ENCODE results near the gene RRAS2.
A peak's percentile ranks its signal among the peaks of the same experiment; 100 is the strongest.
"Not testable (repeated sequence)": the region's sequence is repeated elsewhere in the genome, so short reads cannot be mapped to it uniquely, and the experiment has no call there.

Gene RRAS2

DNA sequence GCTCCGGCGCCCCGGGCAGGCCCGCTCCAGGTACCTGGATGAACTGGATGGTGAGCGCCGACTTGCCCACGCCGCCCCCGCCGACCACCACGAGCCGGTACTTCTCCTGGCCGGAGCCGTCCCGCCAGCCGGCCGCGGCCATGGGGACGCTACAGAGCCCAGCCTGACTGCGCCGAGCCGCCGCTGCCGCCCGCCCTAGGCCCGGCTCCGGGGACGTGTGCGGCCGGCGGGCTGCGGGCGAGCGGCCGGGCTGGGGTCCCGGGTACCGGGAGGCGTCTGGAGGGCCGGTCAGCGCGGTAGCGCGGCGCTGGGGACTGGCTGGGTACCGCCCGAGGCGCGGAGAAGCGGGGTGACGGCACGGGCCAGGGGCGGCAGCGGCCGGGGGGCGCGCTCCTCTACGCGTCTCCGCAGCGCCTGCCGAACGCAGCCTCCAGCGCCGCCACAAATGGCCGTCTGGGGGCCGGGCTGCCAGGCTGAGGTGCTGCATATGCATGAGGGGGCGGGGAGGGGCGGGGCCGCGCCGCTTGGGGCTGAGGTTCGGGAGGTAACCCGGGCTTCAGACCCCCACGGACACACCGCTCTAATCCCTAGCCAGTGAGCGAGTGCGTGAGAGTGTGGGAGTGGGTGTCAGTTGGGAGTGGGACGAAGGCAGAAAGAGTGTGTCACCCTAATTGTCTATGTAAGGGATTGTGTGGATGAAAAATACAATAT is at the start of gene RRAS2:
Gene RRAS2, minus strand, starts transcription at position 455 of the 711 bp plus-strand sequence. Its CDS starts 313 bp downstream, at position 142.
- DNase-seq (ENCODE audit: low read depth), result peak; percentile 59

DNA sequence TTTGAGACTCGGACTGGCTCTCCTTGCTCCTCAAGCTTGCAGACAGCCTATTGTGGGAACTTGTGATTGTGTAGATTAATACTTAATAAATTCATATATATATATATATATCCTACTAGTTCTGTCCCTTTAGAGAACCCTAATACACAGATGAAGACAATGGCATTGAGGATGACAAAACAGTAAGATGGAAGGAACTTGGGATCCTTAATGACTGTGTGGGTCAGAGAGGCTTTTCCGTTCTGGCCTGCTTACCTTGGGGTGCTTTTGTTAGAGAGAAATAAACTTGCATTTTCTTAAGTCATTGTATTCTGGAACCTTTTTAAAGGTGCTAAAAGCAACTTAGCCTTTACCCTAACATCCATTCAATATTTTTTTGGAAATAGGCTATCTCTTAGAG is 49.6 kb upstream of the RRAS2 start:
- DNase-seq (ENCODE audit: low read depth), result no peak

DNA sequence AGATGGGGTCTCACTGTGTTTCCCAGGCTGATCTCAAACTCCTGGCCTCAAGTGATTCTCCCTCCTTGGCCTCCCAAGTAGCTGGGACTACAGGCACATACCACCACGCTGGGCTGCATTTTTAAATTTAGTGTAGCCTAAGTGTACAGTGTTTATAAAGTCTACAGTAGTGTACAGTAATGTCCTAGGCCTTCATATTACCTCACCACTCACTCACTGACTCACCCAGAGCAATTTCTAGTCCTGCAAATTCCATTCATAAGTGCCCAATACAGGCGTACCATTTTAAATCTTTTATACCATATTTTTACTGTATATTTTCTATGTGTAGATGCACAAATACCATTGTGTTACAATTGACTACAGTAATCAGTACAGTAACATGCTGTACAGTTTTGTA is 47.1 kb upstream of the RRAS2 start:
- not testable (repeated sequence) for DNase-seq (ENCODE audit: low read depth)

DNA sequence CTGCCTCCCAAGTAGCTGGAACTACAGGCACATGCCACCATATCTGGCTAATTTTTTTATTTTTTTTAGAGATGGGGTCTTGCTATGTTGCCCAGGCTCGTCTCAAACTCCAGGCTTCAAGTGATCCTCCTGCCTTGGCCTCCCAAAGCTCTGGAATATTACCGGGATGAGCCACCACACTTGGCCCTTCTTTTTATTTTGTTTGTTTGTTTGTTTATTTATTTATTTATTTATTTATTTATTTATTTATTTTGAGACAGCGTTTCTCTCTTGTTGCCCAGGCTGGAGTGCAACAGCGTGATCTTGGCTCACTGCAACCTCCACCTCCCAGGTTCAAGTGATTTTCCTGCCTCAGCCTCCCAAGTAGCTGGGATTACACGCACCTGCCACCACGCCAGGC is 44.5 kb upstream of the RRAS2 start:
- not testable (repeated sequence) for DNase-seq (ENCODE audit: low read depth)

DNA sequence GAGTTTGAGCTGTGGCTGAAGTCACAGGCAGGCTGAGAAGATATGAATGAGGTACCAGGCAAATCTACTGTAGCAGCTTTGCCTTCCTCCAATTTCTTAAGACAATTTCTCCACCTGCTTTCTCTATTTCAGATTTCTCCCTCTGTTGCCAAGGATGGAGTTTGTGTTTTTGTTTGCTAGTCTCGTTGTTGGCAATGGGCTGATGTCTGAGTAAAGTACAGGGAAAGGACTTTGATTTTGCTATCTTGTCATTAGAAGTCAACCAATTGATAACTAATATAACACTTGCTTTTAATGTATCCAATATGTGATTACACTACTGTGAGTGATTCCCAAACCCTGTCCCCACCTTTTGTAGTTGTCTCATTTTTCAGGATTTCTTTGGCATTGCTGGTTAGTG is 40.1 kb upstream of the RRAS2 start:
- no peak for DNase-seq (ENCODE audit: low read depth)

DNA sequence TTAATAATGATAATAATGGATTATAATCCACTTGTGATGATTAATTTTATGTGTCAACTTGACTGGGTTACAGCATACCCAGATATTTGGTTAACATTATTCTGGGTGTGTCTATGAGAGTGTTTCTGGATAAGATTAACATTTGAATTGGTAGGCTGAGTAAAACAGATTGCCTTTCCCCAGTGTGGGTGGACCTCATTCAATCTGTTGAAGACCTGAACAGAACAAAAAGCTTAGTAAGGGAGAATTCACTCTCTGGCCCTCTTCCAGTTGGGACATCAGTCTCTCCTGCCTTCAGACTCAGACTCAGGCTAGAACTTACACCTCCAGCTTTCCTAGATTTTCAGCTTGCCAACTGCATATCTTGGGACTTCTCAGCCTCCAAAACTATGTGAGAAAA is 37.3 kb upstream of the RRAS2 start:
- no peak for DNase-seq (ENCODE audit: low read depth)

DNA sequence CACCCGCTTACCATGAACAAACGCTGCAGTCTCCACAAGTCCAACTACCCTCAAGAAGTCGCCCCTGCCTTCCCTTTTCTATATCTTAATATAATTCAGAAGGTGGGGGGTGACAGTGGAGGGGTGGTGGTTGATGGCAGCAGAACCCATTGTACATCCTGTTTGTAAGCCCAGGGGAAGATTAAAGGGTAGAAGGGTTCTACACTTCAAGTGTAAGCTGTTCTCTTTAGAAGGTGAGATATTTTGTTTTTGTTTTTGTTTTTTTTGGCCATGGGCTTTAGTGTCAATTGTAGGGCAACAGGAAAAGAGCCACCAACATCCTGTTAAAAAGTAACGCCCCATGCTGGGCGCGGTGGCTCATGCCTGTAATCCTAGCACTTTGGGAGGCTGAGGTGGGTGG is 34.9 kb upstream of the RRAS2 start:
- no peak for DNase-seq (ENCODE audit: low read depth)

DNA sequence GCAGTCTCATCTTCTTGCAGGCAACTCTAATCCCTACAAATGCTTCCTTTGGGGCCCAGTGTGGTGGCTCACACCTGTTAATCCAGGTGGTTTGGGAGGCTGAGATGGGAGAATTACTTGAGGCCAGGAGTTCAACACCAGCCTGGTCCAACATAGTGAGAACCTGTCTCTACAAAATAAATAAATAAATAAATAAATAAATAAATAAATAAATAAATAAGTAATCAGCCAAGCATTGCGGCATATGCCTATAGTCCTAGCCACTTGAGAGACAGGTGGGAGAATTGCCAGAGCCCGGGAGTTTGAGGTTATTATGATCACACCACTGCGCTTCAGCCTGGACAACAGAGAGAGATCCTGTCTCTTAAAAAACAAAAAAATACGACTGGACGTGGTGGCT is 34.1 kb upstream of the RRAS2 start:
- DNase-seq (ENCODE audit: low read depth), result no peak

DNA sequence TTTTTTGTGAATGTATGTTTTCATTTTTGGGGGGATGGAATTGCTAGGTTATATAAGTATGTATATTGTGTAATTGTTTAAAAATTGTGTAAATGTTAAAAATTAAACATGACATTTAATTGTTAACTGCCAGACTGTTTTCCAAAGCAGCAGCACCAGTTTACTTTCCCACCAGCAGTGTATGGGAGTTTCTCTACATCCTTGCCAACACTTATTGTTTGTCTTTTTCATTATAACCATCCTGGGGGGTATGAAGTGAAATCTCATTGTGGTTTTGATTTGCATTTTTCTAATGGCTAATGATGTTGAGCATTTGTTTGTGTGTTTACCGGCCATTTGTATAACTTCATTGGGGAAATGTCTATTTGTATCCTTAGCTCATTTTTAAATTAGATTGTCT is 31.7 kb upstream of the RRAS2 start:
- DNase-seq (ENCODE audit: low read depth), result no peak

DNA sequence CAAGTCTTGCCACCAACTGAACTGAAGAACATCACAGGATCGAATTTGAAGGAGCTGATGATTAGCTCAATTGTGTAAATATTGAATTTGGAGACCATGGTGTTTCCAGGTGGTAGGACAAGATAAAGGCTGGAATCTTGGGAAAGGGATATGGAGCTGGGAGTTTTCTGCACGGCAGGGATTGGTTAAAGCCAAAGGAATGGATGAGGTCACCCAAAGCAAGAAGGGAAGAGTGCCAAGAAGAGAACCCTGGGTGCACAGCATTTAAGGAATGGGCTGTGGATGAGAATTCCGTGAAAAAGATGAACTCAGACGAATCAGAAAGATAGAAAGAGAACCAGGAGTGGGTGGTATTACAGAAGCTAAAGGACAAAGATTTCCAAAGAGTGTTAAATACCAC is 29.4 kb upstream of the RRAS2 start:
- DNase-seq (ENCODE audit: low read depth), result no peak

DNA sequence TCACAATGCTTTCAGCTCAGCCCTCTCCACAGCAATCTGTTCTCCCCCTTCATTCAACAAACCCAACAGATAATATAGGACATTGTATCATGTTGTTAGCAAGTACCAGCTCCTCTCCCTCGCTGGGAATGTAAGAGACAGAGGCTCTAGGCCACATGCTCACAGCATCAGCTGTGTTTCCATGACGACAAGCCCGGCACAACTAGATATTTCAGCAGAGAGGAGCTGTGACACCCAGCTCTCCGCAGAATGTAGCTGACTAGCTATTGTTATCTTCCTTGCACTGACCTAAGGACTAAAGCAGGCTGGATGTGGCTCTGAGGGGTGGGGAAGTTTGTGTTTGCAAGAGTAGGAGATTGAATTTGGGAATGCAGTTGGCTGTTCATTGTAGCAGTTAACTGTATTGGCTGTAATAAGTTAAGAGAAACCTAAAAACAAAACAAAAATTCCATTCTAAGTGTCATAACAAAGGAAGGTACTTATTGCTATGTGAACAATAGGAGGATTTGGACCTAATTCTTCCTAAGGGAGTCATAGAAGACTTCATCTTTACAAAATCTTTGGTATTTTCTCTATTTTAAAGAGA is 28.0 kb upstream of the RRAS2 start:
- no peak for DNase-seq (ENCODE audit: low read depth)

DNA sequence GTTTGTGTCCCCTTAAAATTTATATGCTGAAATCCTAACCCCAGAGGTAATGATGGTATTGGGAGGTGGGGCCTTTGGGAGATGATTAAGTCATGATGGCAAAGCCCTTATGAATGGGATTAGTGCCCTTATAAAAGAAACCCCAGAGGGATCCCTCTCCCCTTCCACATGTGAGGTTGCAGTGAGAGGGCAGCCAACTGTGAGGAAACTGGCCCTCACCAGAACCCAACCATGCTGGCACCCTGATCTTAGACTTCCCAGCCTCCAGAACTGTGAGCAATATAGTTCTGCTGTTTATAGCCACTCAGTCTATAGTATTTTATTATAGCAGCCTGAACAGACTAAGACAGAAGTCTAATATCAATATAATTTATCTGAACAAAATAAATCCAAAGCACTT is 27.1 kb upstream of the RRAS2 start:
- no peak for DNase-seq (ENCODE audit: low read depth)

DNA sequence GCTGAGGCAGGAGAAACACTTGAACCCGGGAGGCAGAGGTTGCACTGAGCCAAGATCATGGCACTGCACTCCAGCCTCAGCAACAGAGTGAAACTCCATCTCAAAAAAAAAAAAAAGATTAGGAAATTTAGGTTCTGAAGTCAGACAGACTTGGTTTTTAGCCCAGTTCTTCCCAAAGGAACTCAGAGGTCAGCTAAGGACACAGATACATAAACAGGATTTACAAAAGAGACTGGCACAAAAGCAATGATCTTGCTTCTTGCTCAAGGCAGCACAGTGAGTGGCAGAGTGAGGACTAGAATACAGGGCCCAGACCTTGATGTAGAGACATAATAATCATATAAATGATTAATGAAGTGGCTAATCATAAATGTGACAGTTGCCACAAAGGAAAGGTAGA is 25.4 kb upstream of the RRAS2 start:
- DNase-seq (ENCODE audit: low read depth), result no peak

DNA sequence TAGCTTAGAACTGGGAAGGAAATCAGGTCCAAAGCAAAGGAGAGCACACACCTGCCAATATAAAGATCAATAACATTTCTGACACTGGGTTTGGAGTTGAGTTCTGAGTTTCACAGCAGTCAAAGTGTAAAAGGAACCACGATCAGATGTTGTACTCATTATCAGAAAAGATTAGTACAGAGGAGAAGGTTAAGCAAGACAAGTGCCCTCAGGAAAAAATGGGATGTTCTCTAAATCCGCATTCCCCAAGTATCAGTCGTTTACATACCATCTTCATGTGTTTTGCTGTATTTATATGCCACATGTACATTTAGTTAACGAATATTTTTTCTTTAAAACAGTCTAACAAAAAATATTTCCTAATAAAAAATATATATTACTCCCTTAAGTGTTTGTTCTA is 23.0 kb upstream of the RRAS2 start:
- DNase-seq (ENCODE audit: low read depth), result no peak

DNA sequence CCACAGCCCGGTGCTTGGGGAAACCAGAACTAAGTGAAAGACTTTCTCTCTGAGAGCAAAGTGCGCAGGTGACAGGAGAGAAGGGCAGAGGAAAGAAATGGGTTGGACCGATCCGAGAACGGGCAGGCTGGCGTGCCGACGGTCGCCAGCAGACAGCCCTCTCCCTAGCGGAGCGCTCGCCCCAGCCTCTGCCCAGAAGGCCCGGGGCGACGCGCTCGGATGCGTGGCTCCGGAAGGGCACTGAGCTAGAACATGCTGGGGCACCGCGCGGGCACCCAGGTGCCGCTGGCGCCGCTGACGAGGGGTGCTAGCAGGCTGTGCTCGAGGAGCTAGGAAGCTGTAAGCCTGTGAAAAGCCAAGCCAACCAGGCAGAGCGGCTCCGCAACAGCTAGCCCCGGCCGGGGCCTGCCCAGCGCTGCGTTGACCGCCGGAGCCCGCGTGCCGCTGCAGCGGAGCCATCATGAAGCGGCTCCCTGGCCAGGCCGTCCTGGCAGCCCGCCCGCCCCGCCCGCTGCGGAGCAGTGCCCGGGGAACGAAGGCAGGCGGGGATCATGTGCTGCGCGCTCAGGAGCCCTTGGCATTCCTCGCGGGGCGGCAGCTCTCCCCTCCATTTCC is 22.1 kb upstream of the RRAS2 start:
- DNase-seq (ENCODE audit: low read depth), result no peak

DNA sequence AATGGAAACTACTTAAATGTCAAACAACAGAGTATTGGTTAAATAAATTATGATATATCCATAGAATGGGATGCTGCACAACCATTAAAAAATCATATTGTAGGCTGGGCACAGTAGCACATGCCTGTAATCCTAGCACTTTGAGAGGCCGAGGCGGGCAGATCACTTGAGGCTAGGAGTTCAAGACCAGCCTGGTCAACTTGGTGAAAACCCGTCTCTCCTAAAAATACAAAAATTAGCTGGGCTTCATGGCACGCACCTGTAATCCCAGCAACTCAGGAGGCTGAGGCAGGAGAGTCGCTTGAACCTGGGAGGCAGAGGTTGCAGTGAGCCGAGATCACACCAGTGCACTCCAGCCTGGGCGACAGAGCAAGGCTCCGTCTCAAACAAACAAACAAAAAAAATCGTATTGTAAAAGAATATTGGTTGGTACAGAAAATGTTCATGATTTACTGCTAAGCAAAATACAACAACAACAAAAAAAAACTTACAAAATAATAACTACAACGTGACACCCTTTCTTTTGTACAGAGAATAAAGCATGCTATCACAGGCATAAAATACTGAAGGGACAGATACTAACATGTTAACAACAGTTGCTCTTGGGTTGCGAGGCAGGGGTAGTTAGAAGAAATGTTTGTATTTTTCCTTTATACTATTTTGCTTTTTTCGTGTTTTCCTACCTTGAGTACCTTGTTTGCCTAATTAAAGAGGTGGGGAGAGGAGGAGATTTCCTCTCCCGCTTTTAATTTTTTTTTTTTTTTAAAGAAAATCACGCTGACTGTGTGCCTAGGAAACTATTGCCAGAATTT is 21.3 kb upstream of the RRAS2 start:
- no peak for DNase-seq (ENCODE audit: low read depth)

DNA sequence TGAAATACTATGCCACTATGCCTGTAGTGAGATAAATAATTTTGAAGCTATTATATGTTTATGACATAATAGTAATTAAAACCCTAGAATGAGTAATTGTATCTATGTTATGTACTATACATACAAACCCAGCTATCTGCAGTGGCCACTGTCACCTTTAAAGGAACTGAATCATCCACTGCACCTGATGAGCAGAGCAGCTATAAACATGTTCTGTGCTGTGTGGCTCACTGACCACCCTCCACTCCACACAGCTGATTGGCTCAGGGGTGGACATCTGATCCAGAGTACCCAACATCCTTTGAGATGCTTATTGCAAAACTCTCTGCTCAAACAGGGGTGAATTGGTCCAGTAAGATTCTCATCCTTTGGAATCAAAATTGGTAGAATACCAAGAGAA is 19.2 kb upstream of the RRAS2 start:
- no peak for DNase-seq (ENCODE audit: low read depth)

DNA sequence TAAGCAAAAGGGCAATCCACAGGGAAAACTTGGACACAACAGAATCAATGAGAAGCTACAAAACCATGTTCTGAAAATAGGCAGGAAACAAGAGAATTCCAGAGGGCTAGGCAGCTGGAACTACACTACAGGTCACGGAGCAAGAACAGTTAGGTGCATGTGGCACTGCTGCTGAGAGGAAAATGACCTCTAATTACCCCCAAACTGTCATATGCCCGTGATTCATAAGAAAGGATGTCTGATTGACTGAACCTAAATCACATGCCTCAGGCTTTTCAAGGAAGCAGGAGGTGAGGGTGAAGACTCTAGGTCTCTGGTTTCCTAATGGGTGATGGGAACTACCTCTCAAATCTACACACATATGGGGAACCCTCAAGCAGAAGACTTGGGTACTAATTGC is 17.9 kb upstream of the RRAS2 start:
- DNase-seq (ENCODE audit: low read depth), result no peak

DNA sequence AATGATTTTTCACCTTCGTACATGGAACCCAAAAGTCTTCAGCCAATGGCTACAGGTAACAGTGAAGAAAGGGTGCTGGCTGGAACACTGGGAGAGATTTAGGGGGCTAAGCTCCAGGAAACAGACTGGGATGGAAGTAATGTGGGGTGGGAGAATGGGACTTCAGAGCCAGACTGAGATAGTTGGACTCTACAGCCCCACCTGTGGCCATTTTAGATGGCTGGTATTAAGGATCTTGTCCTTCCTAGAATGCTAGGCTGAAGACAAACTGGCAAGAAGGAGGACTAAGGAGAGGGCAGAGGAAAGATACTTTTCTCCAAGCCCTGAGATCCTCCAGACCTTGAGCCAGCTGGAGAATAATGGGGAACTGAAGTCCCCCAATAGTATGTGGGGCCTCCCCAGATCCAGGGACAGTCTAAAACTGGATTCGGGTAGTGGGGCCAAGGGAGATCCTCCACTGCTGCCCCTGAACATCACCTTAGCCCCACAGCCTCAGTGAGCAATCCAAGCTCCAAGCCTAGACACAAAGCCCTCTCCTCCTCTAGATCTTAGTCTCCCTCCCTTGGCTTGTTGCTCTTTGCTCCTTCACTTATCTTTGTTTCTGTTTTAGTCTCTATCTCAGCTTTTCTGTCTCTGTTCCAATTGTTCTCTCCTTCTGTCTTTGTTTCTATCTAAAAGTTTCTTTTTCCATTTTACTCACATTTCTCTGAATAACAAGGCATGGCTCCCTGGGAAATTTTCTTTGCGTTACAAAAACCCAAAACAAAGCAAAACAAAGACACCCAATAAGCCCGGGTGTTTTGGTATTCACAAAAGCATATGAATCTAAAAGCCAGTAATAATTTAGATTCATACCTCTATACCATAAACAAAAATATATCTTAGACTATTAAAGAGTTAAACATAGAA is 16.2 kb upstream of the RRAS2 start:
- no peak for DNase-seq (ENCODE audit: low read depth)

DNA sequence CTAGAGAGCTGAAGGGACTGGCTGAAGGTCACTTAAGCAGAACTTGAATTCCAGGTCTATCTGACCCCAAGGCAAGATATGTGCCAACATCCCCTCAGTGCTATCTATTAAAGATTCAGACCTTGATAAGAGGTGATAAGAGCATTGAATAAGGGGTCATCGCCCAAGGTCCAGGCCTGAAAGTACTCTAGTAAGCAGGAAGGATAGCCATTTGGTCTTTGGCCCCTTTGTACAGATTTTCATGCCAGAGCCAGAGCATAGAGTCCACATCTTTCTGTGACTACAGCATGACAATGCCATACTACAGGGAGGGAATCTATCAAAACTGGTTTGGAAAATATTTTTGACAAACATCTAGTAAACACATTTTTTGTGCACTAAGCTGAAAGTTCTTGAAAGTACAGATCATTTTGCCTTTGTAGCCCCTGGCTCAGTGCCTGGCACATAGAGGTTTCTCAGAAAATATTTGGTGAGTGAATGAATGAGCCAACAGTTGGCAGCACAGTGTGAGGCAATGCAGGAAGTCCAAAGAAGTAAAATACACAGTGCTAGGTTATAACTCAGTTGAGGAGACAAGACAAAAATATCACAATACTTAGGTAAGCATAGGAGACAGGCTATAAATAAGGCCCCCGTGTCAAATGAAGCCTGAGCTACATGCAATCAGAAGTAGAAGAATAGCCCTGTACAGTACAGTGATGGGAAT is 15.1 kb upstream of the RRAS2 start:
- no peak for DNase-seq (ENCODE audit: low read depth)

DNA sequence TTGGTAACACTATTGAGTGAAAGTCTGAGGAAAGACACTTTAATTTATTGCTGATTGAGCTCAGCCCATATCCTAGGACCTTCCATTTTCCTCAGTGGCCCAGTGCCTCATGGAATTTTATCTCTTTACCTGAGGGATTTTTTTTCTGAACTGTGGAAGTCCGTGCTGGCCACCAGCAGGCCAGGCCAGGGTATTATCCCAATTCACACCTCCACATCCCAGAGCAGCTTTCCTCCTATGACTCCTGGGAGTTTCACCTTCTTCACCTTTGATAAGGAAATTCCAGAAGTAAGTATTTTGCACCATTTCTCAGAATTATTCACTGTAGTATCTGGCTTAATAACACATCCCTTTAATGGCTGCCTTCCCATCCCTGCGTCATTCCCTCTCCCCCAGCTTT is 13.0 kb upstream of the RRAS2 start:
- no peak for DNase-seq (ENCODE audit: low read depth)
